Osteoblast (primary cell): ENCODE results near the gene TLK2. TPM values are rescaled to one million over a fixed set of nuclear protein-coding genes. Genes with fewer than 3 reads are reported as not detected.

Source experiments
- DNase-seq: peaks from one replicate; pipeline ENCODE4 v3.0.0; 2011; ENCODE audit warnings: low spot score, mixed read lengths; ENCODE audit not compliant: insufficient read length; ENCODE audit errors: missing footprints
- H2AFZ ChIP-seq: 2 replicates; pipeline ENCODE4 v1.6.0; 2011; ENCODE audit warnings: mild to moderate bottlenecking, low read length
- H3K27ac ChIP-seq: 2 replicates; pipeline ENCODE4 v1.5.1; 2011; ENCODE audit warnings: mild to moderate bottlenecking, low read depth, low read length, moderate library complexity
- H3K27me3 ChIP-seq: 2 replicates; pipeline ENCODE4 v1.6.0; 2012; ENCODE audit warnings: mild to moderate bottlenecking, control low read depth, inconsistent platforms, low read length, moderate library complexity; ENCODE audit not compliant: insufficient read depth
- H3K36me3 ChIP-seq: 2 replicates; pipeline ENCODE4 v1.5.1; 2011; ENCODE audit warnings: mild to moderate bottlenecking, low read length, control low read depth, moderate library complexity; ENCODE audit not compliant: insufficient read depth
- H3K4me1 ChIP-seq: 2 replicates; pipeline ENCODE4 v1.5.1; 2011; ENCODE audit warnings: mild to moderate bottlenecking, low read length, control low read depth, moderate library complexity; ENCODE audit not compliant: insufficient read depth
- H3K4me2 ChIP-seq: 2 replicates; pipeline ENCODE4 v1.6.0; 2011; ENCODE audit warnings: mild to moderate bottlenecking, low read length; ENCODE audit not compliant: insufficient read depth
- H3K4me3 ChIP-seq: fragments of 200-600 bp; sonication (generic); 3 replicates; pipeline ENCODE4 v1.5.1; 2012; ENCODE audit warnings: mild to moderate bottlenecking, low read length, inconsistent platforms; ENCODE audit not compliant: insufficient read depth
- H3K79me2 ChIP-seq: 2 replicates; pipeline ENCODE4 v1.6.0; 2012; ENCODE audit warnings: mild to moderate bottlenecking, low read length, control low read depth, inconsistent platforms; ENCODE audit not compliant: insufficient read depth
- H3K9me3 ChIP-seq: 2 replicates; pipeline ENCODE4 v1.5.1; 2011; ENCODE audit warnings: low read depth, low read length, control low read depth
- H4K20me1 ChIP-seq: 2 replicates; pipeline ENCODE4 v1.6.0; 2012; ENCODE audit warnings: mild to moderate bottlenecking, low read length, control low read depth; ENCODE audit not compliant: insufficient read depth
- CTCF ChIP-seq: IDR thresholded peaks from 2 replicates; pipeline ENCODE4 v1.5.1; 2011; ENCODE audit warnings: mild to moderate bottlenecking, low read depth, low read length, moderate library complexity; ENCODE audit errors: extremely low read depth
- total RNA-seq: library from RNA; depleted of rRNA; stranded (reverse); fragments of >200 nt; gene quantifications from 2 replicates; pipeline ENCODE4 v1.2.3, GENCODE V29; 2012

Gene TLK2
- total RNA-seq, 1 donor: 52.8 TPM

GRCh38 chr17:62592341-62593099 is 113.9 kb downstream of the TLK2 start:
- peaks cover 18% of the 10 kb centered on the region for H3K79me2 ChIP-seq
- H3K36me3 ChIP-seq: peaks cover 43% of the 10 kb centered on the region
- no peaks in the 10 kb centered on the region for H4K20me1 ChIP-seq
- H3K4me3 ChIP-seq: no peak overlapping the region
- TF ChIP-seq CTCF: peak; percentile 21
- no peak overlapping the region for H3K27ac ChIP-seq
- H3K4me2 ChIP-seq: no peak overlapping the region
- DNase-seq: no peak
- H3K4me1 ChIP-seq: peaks cover 4% of the 10 kb centered on the region
- H3K27me3 ChIP-seq: no peaks in the 10 kb centered on the region
- H3K9me3 ChIP-seq: no peaks in the 10 kb centered on the region
- H2AFZ ChIP-seq: no peak overlapping the region

GRCh38 chr17:62595484-62595883 is 116.9 kb downstream of the TLK2 start:
- Histone ChIP-seq H3K27me3 (no peaks in the 10 kb centered on the region), H4K20me1 (no peaks in the 10 kb centered on the region), H3K4me1 (peaks cover 4% of the 10 kb centered on the region), H3K4me2 (no peak overlapping the region), H3K27ac (no peak overlapping the region), H3K4me3 (no peak overlapping the region), H3K36me3 (peaks cover 57% of the 10 kb centered on the region), H3K79me2 (peaks cover 15% of the 10 kb centered on the region), H3K9me3 (no peaks in the 10 kb centered on the region), H2AFZ (no peak overlapping the region)
- no peak for TF ChIP-seq CTCF
- no peak for DNase-seq

GRCh38 chr17:62596662-62597061 is 118.0 kb downstream of the TLK2 start:
- H3K4me1 ChIP-seq: peaks cover 6% of the 10 kb centered on the region
- TF ChIP-seq CTCF: no peak
- no peak overlapping the region for H3K4me3 ChIP-seq
- no peak overlapping the region for H3K4me2 ChIP-seq
- H2AFZ ChIP-seq: no peak overlapping the region
- H4K20me1 ChIP-seq: no peaks in the 10 kb centered on the region
- DNase-seq: no peak
- H3K9me3 ChIP-seq: no peaks in the 10 kb centered on the region
- peaks cover 65% of the 10 kb centered on the region for H3K36me3 ChIP-seq
- no peak overlapping the region for H3K27ac ChIP-seq
- peaks cover 15% of the 10 kb centered on the region for H3K79me2 ChIP-seq
- H3K27me3 ChIP-seq: no peaks in the 10 kb centered on the region

GRCh38 chr17:62597150-62597549 is 118.5 kb downstream of the TLK2 start:
- H2AFZ ChIP-seq: no peak overlapping the region
- H3K36me3 ChIP-seq: peaks cover 69% of the 10 kb centered on the region
- peaks cover 15% of the 10 kb centered on the region for H3K79me2 ChIP-seq
- no peak overlapping the region for H3K4me2 ChIP-seq
- no peaks in the 10 kb centered on the region for H3K9me3 ChIP-seq
- no peak overlapping the region for H3K4me3 ChIP-seq
- no peak for TF ChIP-seq CTCF
- no peaks in the 10 kb centered on the region for H3K27me3 ChIP-seq
- no peak for DNase-seq
- H3K27ac ChIP-seq: no peak overlapping the region
- no peaks in the 10 kb centered on the region for H4K20me1 ChIP-seq
- H3K4me1 ChIP-seq: peaks cover 7% of the 10 kb centered on the region
